B cell (primary cell): ENCODE measurements around the gene DDX39B. TPM values are rescaled to one million over a fixed set of nuclear protein-coding genes. Genes with fewer than 3 reads are reported as not detected.

Experiments used
- ATAC-seq: fragments of 200-7000 bp; cut with Tn5 transposase; one replicate; pipeline ENCODE4 v1.10.0; 2021; ENCODE audit warnings: low read depth, mild to moderate bottlenecking, moderate number of reproducible peaks, moderate library complexity
- CTCF ChIA-PET: fragments of 350-600 bp; sonication (Branson Sonifier 250); formaldehyde crosslinking; loops from one replicate; lab custom pipeline; 2021; ENCODE audit warnings: antibody characterized with exemption, inconsistent platforms; lab: Charles Lee
- POLR2A ChIA-PET: fragments of 350-600 bp; sonication (Branson Sonifier 250); formaldehyde crosslinking; loops from one replicate; lab custom pipeline; 2021; ENCODE audit warnings: antibody characterized with exemption; lab: Charles Lee
- DNase-seq: peaks from one replicate; pipeline ENCODE4 v3.0.0; 2013
- H2AFZ ChIP-seq: 2 replicates; pipeline ENCODE4 v1.6.1; 2012; ENCODE audit warnings: mild to moderate bottlenecking, low read depth, low read length; ENCODE audit not compliant: insufficient read depth, poor library complexity, severe bottlenecking
- H3K27ac ChIP-seq, 2 donors: 1 replicate in 1 of 2; 2 replicates in 1 of 2; pipeline ENCODE4 v1.5.1; 2012 to 2013; ENCODE audit warnings: low read length in 2 of 2, mild to moderate bottlenecking in 2 of 2, moderate library complexity in 1 of 2
- H3K27me3 ChIP-seq, 4 experiments: fragments of 200-600 bp in 1 of 4; sonication (generic) in 1 of 4; replicated peaks in 1 of 4; 1 replicate in 2 of 4; 2 replicates in 2 of 4; pipeline versions ENCODE4 v1.6.1 to v1.7.0; 2013 to 2016; ENCODE audit warnings: low read length in 3 of 4, mild to moderate bottlenecking in 2 of 4, mixed read lengths in 1 of 4, moderate library complexity in 1 of 4; ENCODE audit not compliant: insufficient read depth in 4 of 4, control insufficient read depth in 3 of 4; ENCODE audit errors: control extremely low read depth in 1 of 4
- H3K36me3 ChIP-seq, 2 experiments: replicated peaks in 1 of 2; 1 replicate in 1 of 2; 2 replicates in 1 of 2; pipeline versions ENCODE4 v1.6.1 to v1.7.1; 2013; ENCODE audit warnings: low read length in 1 of 2; ENCODE audit not compliant: insufficient read depth in 2 of 2, control insufficient read depth in 1 of 2; ENCODE audit errors: control extremely low read depth in 1 of 2, extremely low read depth in 1 of 2
- H3K4me1 ChIP-seq, 2 donors: fragments of 200-600 bp in 1 of 2; sonication (generic) in 1 of 2; 1 replicate in 1 of 2; 2 replicates in 1 of 2; pipeline versions ENCODE4 v1.5.1 to v1.6.1; 2013 to 2017; ENCODE audit warnings: low read length in 2 of 2; ENCODE audit not compliant: control insufficient read depth in 2 of 2, insufficient read depth in 2 of 2
- H3K4me2 ChIP-seq: replicated peaks from 2 replicates; pipeline ENCODE3; 2012; ENCODE audit warnings: mild to moderate bottlenecking, low read depth, low read length; ENCODE audit not compliant: poor library complexity, severe bottlenecking
- H3K4me3 ChIP-seq, 5 experiments: fragments of 200-600 bp in 1 of 5; sonication (generic) in 1 of 5; 1 replicate in 3 of 5; 2 replicates in 2 of 5; pipeline versions ENCODE4 v1.5.1 to v1.7.0; 2011 to 2016; ENCODE audit warnings: low read length in 4 of 5, mild to moderate bottlenecking in 4 of 5, low read depth in 2 of 5, control low read depth in 1 of 5, moderate library complexity in 1 of 5; ENCODE audit not compliant: insufficient read depth in 1 of 5; ENCODE audit errors: control extremely low read depth in 1 of 5, extremely low read depth in 1 of 5
- H3K79me2 ChIP-seq: fragments of 200-600 bp; sonication (generic); one replicate; pipeline ENCODE4 v1.6.0; 2016; ENCODE audit warnings: low read length; ENCODE audit not compliant: control insufficient read depth, insufficient read depth
- H3K9ac ChIP-seq: fragments of 200-600 bp; sonication (generic); 2 replicates; pipeline ENCODE4 v1.6.1; 2017; ENCODE audit warnings: mild to moderate bottlenecking, low read length, moderate library complexity
- H3K9me3 ChIP-seq, 3 donors: one replicate each; pipeline versions ENCODE4 v1.6.1 to v1.7.1; 2013; ENCODE audit warnings: low read length in 2 of 3; ENCODE audit not compliant: control insufficient read depth in 2 of 3, insufficient read depth in 1 of 3; ENCODE audit errors: control extremely low read depth in 1 of 3
- H4K20me1 ChIP-seq: 2 replicates; pipeline ENCODE4 v1.6.0; 2012; ENCODE audit warnings: mild to moderate bottlenecking, low read length; ENCODE audit not compliant: insufficient read depth, control insufficient read depth, poor library complexity, severe bottlenecking
- H3K27ac Mint-ChIP-seq: one replicate; pipeline ENCODE4 v1.8.0; 2021; ENCODE audit warnings: mixed read lengths
- H3K27me3 Mint-ChIP-seq: one replicate; pipeline ENCODE4 v1.8.0; 2021; ENCODE audit warnings: mixed read lengths
- H3K4me1 Mint-ChIP-seq: one replicate; pipeline ENCODE4 v1.8.0; 2021; ENCODE audit warnings: mixed read lengths
- H3K4me3 Mint-ChIP-seq: one replicate; pipeline ENCODE4 v1.8.0; 2021; ENCODE audit warnings: mixed read lengths
- H3K9me3 Mint-ChIP-seq: one replicate; pipeline ENCODE4 v1.8.0; 2022; ENCODE audit warnings: mixed read lengths; ENCODE audit not compliant: insufficient read depth
- EZH2 ChIP-seq: IDR thresholded peaks from 2 replicates; pipeline ENCODE4 v1.6.1; 2012; ENCODE audit warnings: borderline replicate concordance, low read depth, mild to moderate bottlenecking, moderate library complexity, low read length; ENCODE audit not compliant: insufficient read depth, poor library complexity, severe bottlenecking
- WGBS: methylation state at CpG from one replicate; pipeline ENCODE4 v1.1.5; 2013; ENCODE audit warnings: missing lambda C conversion rate; ENCODE audit not compliant: insufficient coverage; 5-methylcytosine and 5-hydroxymethylcytosine counted together
- intact Hi-C: fragments of 100-400 bp; cut with micrococcal nuclease; formaldehyde crosslinking; loops from one replicate; pipeline ENCODE4 v1.10.0; 2022
- polyA plus RNA-seq: library from polyadenylated mRNA; depleted of rRNA; stranded (reverse); fragments of >200 nt; gene quantifications from 2 replicates; pipeline ENCODE4 v1.2.3, GENCODE V29; 2012
- total RNA-seq, 2 donors: library from RNA; stranded (reverse); fragments of 120-200 nt in 1 of 2; gene quantifications; 1 replicate in 1 of 2; 2 replicates in 1 of 2; pipeline versions ENCODE4 v1.2.3 to v1.2.4, GENCODE V29; 2013 to 2022
- TF ChIP-seq, protein P1 (sequence below): fragments of 200-600 bp; IDR thresholded peaks from one replicate; pipeline ENCODE4 v1.8.0; 2022; ENCODE audit warnings: antibody characterized with exemption, mild to moderate bottlenecking

Gene DDX39B
- total and polyA plus RNA-seq, 2 donors (not counting 1 experiment from before 2014, with no cell fraction given), result 576 to 838 TPM

DNA sequence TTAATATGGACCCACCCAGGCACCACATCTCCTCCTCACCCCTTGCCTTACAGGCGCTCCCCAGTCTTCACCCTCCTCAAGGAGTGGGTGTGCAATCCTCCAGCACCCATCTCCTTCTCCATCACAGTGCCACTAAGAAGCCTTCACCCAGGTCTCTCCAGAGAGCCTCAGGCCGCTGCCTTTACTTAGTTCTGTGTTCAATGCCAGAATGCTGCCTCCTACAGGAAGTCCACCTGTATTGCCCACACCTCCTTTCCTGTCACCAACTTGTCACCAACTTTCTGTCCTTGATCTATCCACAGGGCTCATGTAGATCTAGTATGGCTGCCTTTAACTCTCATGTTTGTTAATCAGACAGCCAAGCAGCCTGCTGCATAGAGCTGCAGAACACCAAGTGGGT is 43.7 kb upstream of the DDX39B start:
- ATAC-seq (no peak), DNase-seq (peak; percentile 54)
- Histone ChIP-seq H3K9me3 (no peaks in the 10 kb centered on the region), H3K4me3 (peak overlapping the region in 2 of 5 experiments; percentile 63 to 86), H3K4me1 (peaks cover 73 to 79% of the 10 kb centered on the region in 2 donors), H3K27me3 (no peaks in the 10 kb centered on the region), H3K36me3 (peaks cover 0 to 13% of the 10 kb centered on the region in 2 experiments), H2AFZ (no peak overlapping the region), H3K27ac (peak overlapping the region; percentile 87 to 95), H4K20me1 (peaks cover 13% of the 10 kb centered on the region), H3K79me2 (peaks cover 71% of the 10 kb centered on the region), H3K9ac (peak overlapping the region; percentile 59), H3K4me2 (peak overlapping the region; percentile 72)
- TF ChIP-seq EZH2, result no peak
- TF ChIP-seq, protein P1, sequence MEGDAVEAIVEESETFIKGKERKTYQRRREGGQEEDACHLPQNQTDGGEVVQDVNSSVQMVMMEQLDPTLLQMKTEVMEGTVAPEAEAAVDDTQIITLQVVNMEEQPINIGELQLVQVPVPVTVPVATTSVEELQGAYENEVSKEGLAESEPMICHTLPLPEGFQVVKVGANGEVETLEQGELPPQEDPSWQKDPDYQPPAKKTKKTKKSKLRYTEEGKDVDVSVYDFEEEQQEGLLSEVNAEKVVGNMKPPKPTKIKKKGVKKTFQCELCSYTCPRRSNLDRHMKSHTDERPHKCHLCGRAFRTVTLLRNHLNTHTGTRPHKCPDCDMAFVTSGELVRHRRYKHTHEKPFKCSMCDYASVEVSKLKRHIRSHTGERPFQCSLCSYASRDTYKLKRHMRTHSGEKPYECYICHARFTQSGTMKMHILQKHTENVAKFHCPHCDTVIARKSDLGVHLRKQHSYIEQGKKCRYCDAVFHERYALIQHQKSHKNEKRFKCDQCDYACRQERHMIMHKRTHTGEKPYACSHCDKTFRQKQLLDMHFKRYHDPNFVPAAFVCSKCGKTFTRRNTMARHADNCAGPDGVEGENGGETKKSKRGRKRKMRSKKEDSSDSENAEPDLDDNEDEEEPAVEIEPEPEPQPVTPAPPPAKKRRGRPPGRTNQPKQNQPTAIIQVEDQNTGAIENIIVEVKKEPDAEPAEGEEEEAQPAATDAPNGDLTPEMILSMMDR, result peak; percentile 35
- peaks cover 77% of the 10 kb centered on the region for H3K4me1 Mint-ChIP-seq
- H3K4me3 Mint-ChIP-seq, result peak overlapping the region; percentile 82
- peak overlapping the region; percentile 97 for H3K27ac Mint-ChIP-seq
- 50% methylated on average over 2 of the region's 2 CpGs for WGBS
- ChIA-PET CTCF (interaction anchor here (1.3 to 35.3 kb wide), 4 partner anchors 4 to 44 kb away, joined by 3 to 2241 read pairs (median 1108); partner anchors contain the start of genes ATP6V1G2, DDX39B, LST1 and LTA), POLR2A (interaction anchor here (0.6 to 42.6 kb wide), 3 partner anchors 1 to 1038 kb away, joined by 3 to 1450 read pairs (median 1450); partner anchors contain the start of genes ATP6V1G2, LST1, LTA and LTB)
- intact Hi-C loops, result no loop called here
- no peaks in the 10 kb centered on the region for H3K27me3 Mint-ChIP-seq
- H3K9me3 Mint-ChIP-seq, result no peaks in the 10 kb centered on the region

DNA sequence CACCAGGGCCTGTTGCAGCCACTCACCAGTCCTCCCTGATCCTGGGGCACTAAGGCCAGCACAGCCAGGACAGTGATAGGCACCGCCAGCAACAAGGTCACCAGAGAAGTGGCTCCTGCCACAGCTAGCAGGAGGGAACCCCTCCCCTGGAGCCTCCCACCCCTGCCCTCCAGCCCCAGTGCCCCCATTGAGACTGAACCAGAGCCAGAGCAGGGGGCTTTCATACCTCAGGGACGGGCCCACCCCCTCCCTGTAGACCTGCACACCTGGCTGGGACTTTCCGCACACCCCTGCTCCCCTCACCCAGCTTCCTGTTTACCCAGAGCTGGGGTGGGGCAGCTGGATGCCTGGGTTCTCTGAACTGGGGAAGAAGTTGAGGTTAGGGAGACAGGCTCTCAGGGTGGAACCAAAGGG is 40.4 kb upstream of the DDX39B start, which contains the start of gene LTB:
LTB (minus strand) TSS at position 195 of the 414 bp plus-strand sequence; CDS start at position 188, 7 bp downstream.
- 0% methylated on average over 1 of the region's 3 CpGs for WGBS
- H3K9ac ChIP-seq, result peak within 1 kb of the TSS; percentile 97
- TF ChIP-seq, protein P1, result no peak
- TF ChIP-seq EZH2, result no peak
- ChIA-PET POLR2A (interaction anchor here (1.0 to 42.6 kb wide), 5 partner anchors 3 to 70 kb away, joined by 3 to 1450 read pairs (median 34); partner anchors contain the start of genes ATP6V1G2, BAG6, DDX39B and LST1), CTCF (interaction anchor here (0.7 to 35.3 kb wide), 8 partner anchors 8 to 248 kb away, joined by 3 to 2241 read pairs (median 6); partner anchors contain the start of genes ATP6V1G2, DDX39B, LST1 and LTA)
- peaks cover 22% of the 10 kb centered on the region for H4K20me1 ChIP-seq
- peaks cover 76 to 83% of the 10 kb centered on the region in 2 donors for H3K4me1 ChIP-seq
- no peaks in the 10 kb centered on the region for H3K9me3 ChIP-seq
- H3K4me3 ChIP-seq, result peak within 1 kb of the TSS; percentile 83 to 100 (median 96)
- H3K36me3 ChIP-seq, result peaks cover 0 to 33% of the 10 kb centered on the region in 2 experiments
- no peaks in the 10 kb centered on the region for H3K27me3 ChIP-seq
- peaks cover 66% of the 10 kb centered on the region for H3K79me2 ChIP-seq
- ATAC-seq (peak; percentile 60), DNase-seq (peak; percentile 80)
- Mint-ChIP-seq H3K9me3 (no peaks in the 10 kb centered on the region), H3K27me3 (no peaks in the 10 kb centered on the region), H3K4me1 (peaks cover 82% of the 10 kb centered on the region), H3K27ac (peak within 1 kb of the TSS; percentile 99), H3K4me3 (peak within 1 kb of the TSS; percentile 98)
- intact Hi-C loops, result loop anchor here (1.0 kb wide), 1 partner anchor 11 kb away; the partner anchor contains the start of gene NCR3
- peak within 1 kb of the TSS; percentile 88 for H3K4me2 ChIP-seq
- peak within 1 kb of the TSS; percentile 55 for H2AFZ ChIP-seq
- H3K27ac ChIP-seq, result peak within 1 kb of the TSS; percentile 95 to 97
